Tibial nerve (tissue), 4 donors: ENCODE data around the gene SEC63. TPM values are rescaled to one million over a fixed set of nuclear protein-coding genes. Genes with fewer than 3 reads are reported as not detected.

Experiments used
- DNase-seq, 2 donors: peaks; one replicate each; pipeline ENCODE4 v3.0.0-alpha.2; 2019; ENCODE audit warnings: low spot score in 2 of 2
- H3K27ac ChIP-seq, 4 donors: fragments of 200-600 bp; sonication (generic) in 3 of 4; one replicate each; pipeline ENCODE4 v1.5.1; 2017 to 2019; ENCODE audit warnings: mild to moderate bottlenecking in 1 of 4
- H3K27me3 ChIP-seq, 2 donors: fragments of 200-600 bp; sonication (generic) in 1 of 2; one replicate each; pipeline versions ENCODE4 v1.5.1 to v1.6.0; 2017 to 2019
- H3K36me3 ChIP-seq, 3 donors: fragments of 200-600 bp; sonication (generic); one replicate each; pipeline ENCODE4 v1.5.1; 2018 to 2019
- H3K4me1 ChIP-seq, 4 donors: fragments of 200-600 bp; sonication (generic) in 3 of 4; one replicate each; pipeline ENCODE4 v1.5.1; 2017 to 2019
- H3K4me3 ChIP-seq, 4 donors: fragments of 200-600 bp; sonication (generic) in 3 of 4; one replicate each; pipeline ENCODE4 v1.5.1; 2017 to 2019; ENCODE audit warnings: mild to moderate bottlenecking in 1 of 4, moderate library complexity in 1 of 4
- H3K9me3 ChIP-seq, 4 donors: fragments of 200-600 bp; sonication (generic) in 3 of 4; one replicate each; pipeline ENCODE4 v1.5.1; 2017 to 2019
- CTCF ChIP-seq, 5 experiments: fragments of 200-600 bp in 3 of 5; fragments of 450-650 bp in 2 of 5; sonication (generic) in 3 of 5; IDR thresholded peaks; one replicate each; pipeline ENCODE4 v1.5.1; 2016 to 2019; ENCODE audit warnings: antibody characterized with exemption in 5 of 5, mild to moderate bottlenecking in 3 of 5, moderate library complexity in 2 of 5
- EP300 ChIP-seq, 2 donors: sonication (generic); formaldehyde crosslinking; IDR thresholded peaks; one replicate each; pipeline ENCODE4 v1.6.1; 2017; ENCODE audit warnings: antibody characterized with exemption in 2 of 2, mild to moderate bottlenecking in 1 of 2
- POLR2A ChIP-seq, 2 donors: fragments of 450-650 bp; IDR thresholded peaks; one replicate each; pipeline ENCODE4 v1.6.1; 2017; ENCODE audit warnings: antibody characterized with exemption in 2 of 2, mild to moderate bottlenecking in 2 of 2, moderate library complexity in 2 of 2
- WGBS, 2 donors: methylation state at CpG; one replicate each; pipeline ENCODE4 v1.1.5; 2018; 5-methylcytosine and 5-hydroxymethylcytosine counted together
- total RNA-seq, 4 donors: library from RNA; depleted of rRNA; stranded (reverse); fragments of >200 nt; gene quantifications; one replicate each; pipeline ENCODE4 v1.1.0, GENCODE V29; 2016

SEC63 gene
- total RNA-seq, 4 donors from 2014 or later = 32.6 to 84.0 (median 44.5) TPM

- H3K27me3 ChIP-seq = peaks cover 0 to 4% of the 10 kb centered on the region in 2 donors
- no peaks in the 10 kb centered on the region for H3K36me3 ChIP-seq
- H3K27ac ChIP-seq = no peak overlapping the region
- WGBS, 2 donors = 56 to 61% methylated on average over 3 to 4 of the region's 4 CpGs
- DNase-seq = no peak
- TF ChIP-seq POLR2A (IDR thresholded peaks at IDR 0.05) (no peak), CTCF (IDR thresholded peaks at IDR 0.05) (no peak), EP300 (IDR thresholded peaks at IDR 0.05) (no peak)
- no peak overlapping the region for H3K4me3 ChIP-seq
- H3K4me1 ChIP-seq = peaks cover 0 to 12% (median 0%) of the 10 kb centered on the region in 4 donors
- no peaks in the 10 kb centered on the region for H3K9me3 ChIP-seq
Observed at GRCh38 chr6:107846262-107846795, 111.7 kb downstream of the SEC63 start.

GRCh38 chr6:107845777-107846176 is 112.2 kb downstream of the SEC63 start:
- no peaks in the 10 kb centered on the region for H3K36me3 ChIP-seq
- 86 to 89% methylated on average over 7 of the region's 7 CpGs for WGBS, 2 donors
- no peak overlapping the region for H3K27ac ChIP-seq
- H3K4me3 ChIP-seq = no peak overlapping the region
- DNase-seq = no peak
- H3K27me3 ChIP-seq = peaks cover 0 to 4% of the 10 kb centered on the region in 2 donors
- TF ChIP-seq POLR2A (IDR thresholded peaks at IDR 0.05) = no peak
- no peak for TF ChIP-seq CTCF (IDR thresholded peaks at IDR 0.05)
- no peak for TF ChIP-seq EP300 (IDR thresholded peaks at IDR 0.05)
- peaks cover 0 to 12% (median 0%) of the 10 kb centered on the region in 4 donors for H3K4me1 ChIP-seq
- H3K9me3 ChIP-seq = no peaks in the 10 kb centered on the region

DNA sequence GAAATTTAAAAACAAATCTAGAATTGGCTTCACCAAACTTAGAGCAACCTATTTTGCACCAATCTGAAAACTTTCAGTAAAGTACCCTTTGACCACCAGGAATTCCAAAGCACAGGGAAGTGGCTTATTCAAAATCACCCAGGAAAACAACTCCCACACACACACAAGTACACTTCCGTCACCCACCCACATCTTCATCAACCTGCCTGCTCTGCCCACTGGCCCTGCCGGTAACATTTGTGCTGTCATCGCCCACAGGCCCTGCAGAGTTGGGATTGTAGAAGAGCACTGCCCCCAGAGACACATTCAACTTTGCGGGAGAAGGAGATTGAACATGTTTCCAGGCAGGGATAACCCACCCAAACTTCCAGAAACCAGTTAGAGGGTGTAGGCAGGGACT is 114.6 kb downstream of the SEC63 start:
- Histone ChIP-seq H3K27ac (no peak overlapping the region), H3K4me3 (no peak overlapping the region), H3K4me1 (peaks cover 0 to 9% (median 0%) of the 10 kb centered on the region in 4 donors), H3K9me3 (no peaks in the 10 kb centered on the region), H3K36me3 (no peaks in the 10 kb centered on the region), H3K27me3 (peaks cover 0 to 4% of the 10 kb centered on the region in 2 donors)
- WGBS, 2 donors = 47 to 50% methylated on average over 4 of the region's 4 CpGs
- DNase-seq = no peak
- no peak for TF ChIP-seq EP300 (IDR thresholded peaks at IDR 0.05)
- TF ChIP-seq POLR2A (IDR thresholded peaks at IDR 0.05) = no peak
- no peak for TF ChIP-seq CTCF (IDR thresholded peaks at IDR 0.05)

DNA sequence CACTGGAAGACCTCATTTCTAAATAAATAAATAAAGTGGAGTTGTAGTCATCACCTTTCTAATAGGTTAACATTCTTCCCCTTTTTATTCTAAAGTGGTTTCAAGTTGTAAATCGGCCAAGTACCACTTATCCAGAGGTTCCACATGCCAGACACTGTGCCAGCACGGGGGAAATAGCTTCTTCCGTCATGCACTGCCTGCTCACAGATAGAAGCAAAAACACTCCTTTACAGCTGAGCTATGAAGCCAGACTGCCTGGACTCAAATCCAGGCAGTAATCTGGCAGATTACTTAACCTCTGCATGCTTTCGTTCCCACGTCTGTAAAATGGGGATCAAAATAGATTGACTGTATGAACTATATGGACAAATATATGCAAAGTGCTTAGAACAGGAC is 116.7 kb downstream of the SEC63 start:
- TF ChIP-seq EP300 (IDR thresholded peaks at IDR 0.05) (no peak), POLR2A (IDR thresholded peaks at IDR 0.05) (no peak), CTCF (IDR thresholded peaks at IDR 0.05) (no peak)
- no peak for DNase-seq
- Histone ChIP-seq H3K36me3 (no peaks in the 10 kb centered on the region), H3K4me1 (no peaks in the 10 kb centered on the region), H3K27ac (no peak overlapping the region), H3K9me3 (no peaks in the 10 kb centered on the region), H3K27me3 (no peaks in the 10 kb centered on the region), H3K4me3 (no peak overlapping the region)
- 58 to 62% methylated on average over 5 of the region's 5 CpGs for WGBS, 2 donors

GRCh38 chr6:107840636-107841274 is 117.3 kb downstream of the SEC63 start:
- no peak for DNase-seq
- no peak overlapping the region for H3K27ac ChIP-seq
- 81 to 84% methylated on average over 3 of the region's 3 CpGs for WGBS, 2 donors
- H3K4me3 ChIP-seq = no peak overlapping the region
- H3K36me3 ChIP-seq = no peaks in the 10 kb centered on the region
- no peaks in the 10 kb centered on the region for H3K27me3 ChIP-seq
- H3K9me3 ChIP-seq = no peaks in the 10 kb centered on the region
- H3K4me1 ChIP-seq = no peaks in the 10 kb centered on the region
- TF ChIP-seq EP300 (IDR thresholded peaks at IDR 0.05) = no peak
- TF ChIP-seq CTCF (IDR thresholded peaks at IDR 0.05) = no peak
- no peak for TF ChIP-seq POLR2A (IDR thresholded peaks at IDR 0.05)
